ENCODE data around the gene PPAN.

PPAN gene

DNA sequence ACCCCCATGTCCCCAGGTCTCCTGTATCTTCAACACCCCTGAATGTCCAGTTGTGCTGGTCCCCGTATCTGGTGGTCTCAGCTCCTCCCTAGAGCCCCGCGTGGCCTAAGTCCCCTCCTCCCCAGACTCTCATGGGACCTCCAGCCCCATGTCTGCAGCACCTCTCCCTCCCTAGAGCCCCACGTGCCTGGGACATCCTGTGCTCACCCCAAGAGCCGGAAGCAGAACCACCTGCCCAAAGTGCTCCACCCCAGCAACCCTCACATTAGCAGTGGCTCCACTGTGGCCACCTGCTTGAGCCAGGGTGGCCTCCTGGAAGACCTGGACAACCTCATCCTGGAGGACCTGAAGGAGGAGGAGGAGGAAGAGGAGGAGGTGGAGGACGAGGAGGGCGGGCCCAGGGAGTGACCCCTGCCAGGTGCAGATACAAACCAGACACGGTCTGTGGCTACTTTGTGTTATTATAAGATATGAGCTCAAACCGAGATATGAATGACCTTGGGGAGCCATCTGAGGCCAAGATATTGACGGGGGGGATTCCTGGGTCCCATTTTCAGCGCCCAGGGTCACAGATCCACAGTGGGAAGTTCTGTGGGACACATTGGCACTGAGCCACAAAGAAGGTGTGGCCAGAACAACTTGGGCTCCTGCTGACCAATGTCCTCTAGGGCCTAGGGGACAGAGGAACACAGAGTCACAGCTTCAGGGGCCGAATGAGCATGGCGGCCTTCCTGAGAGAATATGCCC, 14.1 kb upstream of the PPAN start:
- no peak for DNase-seq (ENCODE audit: extremely low spot score)
- ChIA-PET POLR2A (no interaction called here), CTCF (no interaction called here)
- TF ChIP-seq, protein P1, sequence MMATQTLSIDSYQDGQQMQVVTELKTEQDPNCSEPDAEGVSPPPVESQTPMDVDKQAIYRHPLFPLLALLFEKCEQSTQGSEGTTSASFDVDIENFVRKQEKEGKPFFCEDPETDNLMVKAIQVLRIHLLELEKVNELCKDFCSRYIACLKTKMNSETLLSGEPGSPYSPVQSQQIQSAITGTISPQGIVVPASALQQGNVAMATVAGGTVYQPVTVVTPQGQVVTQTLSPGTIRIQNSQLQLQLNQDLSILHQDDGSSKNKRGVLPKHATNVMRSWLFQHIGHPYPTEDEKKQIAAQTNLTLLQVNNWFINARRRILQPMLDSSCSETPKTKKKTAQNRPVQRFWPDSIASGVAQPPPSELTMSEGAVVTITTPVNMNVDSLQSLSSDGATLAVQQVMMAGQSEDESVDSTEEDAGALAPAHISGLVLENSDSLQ (IDR thresholded peaks at IDR 0.05) = no peak
- TF ChIP-seq FOXA1 (IDR thresholded peaks at IDR 0.05) = no peak
- no peak for TF ChIP-seq ZNF384 (IDR thresholded peaks at IDR 0.05)
- TF ChIP-seq TARDBP (IDR thresholded peaks at IDR 0.05) = no peak
- no peak for TF ChIP-seq HDGF (IDR thresholded peaks at IDR 0.05; ENCODE audit: borderline replicate concordance)
- no peak for TF ChIP-seq ARNT (IDR thresholded peaks at IDR 0.05)
- TF ChIP-seq LEF1 (IDR thresholded peaks at IDR 0.05; ENCODE audit: borderline replicate concordance) = no peak
- no peak for TF ChIP-seq CTBP1 (IDR thresholded peaks at IDR 0.05; ENCODE audit: borderline replicate concordance)
- no peak for TF ChIP-seq FOXK2 (IDR thresholded peaks at IDR 0.05)
- TF ChIP-seq SUZ12 (IDR thresholded peaks at IDR 0.05) = no peak
- TF ChIP-seq FOXM1 (IDR thresholded peaks at IDR 0.05; ENCODE audit: borderline replicate concordance) = no peak
- no peak for TF ChIP-seq SP1 (IDR thresholded peaks at IDR 0.05)
- no peak for TF ChIP-seq BHLHE40 (IDR thresholded peaks at IDR 0.05; ENCODE audit: borderline replicate concordance)
- TF ChIP-seq L3MBTL2 (conservative IDR thresholded peaks at IDR 0.05) = no peak
- no peak for TF ChIP-seq ELF4 (IDR thresholded peaks at IDR 0.05)

DNA sequence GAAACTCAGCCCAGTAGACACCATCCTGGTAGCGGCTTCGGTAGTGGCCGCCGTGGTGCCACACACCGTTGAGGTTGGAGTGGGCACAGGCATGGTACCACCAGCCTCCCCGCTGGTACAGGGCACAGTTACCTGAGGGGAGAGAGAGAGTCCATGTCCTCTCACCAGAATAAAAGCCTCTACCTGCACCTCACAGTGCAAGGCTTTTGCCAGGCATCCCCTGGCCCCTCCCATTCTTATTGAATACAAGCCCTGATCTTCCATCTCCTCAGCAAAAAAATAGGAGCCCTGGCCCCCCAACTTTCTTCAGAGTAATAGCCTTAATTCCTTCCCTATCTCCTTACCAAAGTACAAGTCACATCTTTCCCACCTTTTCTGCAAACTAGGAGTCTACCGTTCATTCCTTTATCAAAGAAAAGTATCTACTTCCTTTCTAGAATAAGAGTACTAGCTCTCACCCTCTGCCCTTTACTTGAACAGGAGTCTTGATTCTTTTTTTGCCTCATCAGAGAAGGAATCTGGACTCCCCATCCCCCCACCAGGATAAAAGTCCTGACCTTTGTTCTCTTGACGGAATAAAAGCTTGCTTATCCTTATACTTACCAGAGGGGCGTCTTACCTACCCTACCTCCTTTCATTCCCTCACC, 13.4 kb upstream of the PPAN start:
- TF ChIP-seq FOXM1 (IDR thresholded peaks at IDR 0.05; ENCODE audit: borderline replicate concordance) = no peak
- TF ChIP-seq, protein P1 (IDR thresholded peaks at IDR 0.05) = no peak
- no peak for TF ChIP-seq LEF1 (IDR thresholded peaks at IDR 0.05; ENCODE audit: borderline replicate concordance)
- no peak for TF ChIP-seq NFRKB (IDR thresholded peaks at IDR 0.05)
- no peak for TF ChIP-seq SP1 (IDR thresholded peaks at IDR 0.05)
- TF ChIP-seq ZNF384 (IDR thresholded peaks at IDR 0.05) = no peak
- no peak for TF ChIP-seq FOXA1 (IDR thresholded peaks at IDR 0.05)
- TF ChIP-seq SUZ12 (IDR thresholded peaks at IDR 0.05) = no peak
- no peak for TF ChIP-seq BHLHE40 (IDR thresholded peaks at IDR 0.05; ENCODE audit: borderline replicate concordance)
- no peak for TF ChIP-seq ELF4 (IDR thresholded peaks at IDR 0.05)
- no peak for TF ChIP-seq FOXK2 (IDR thresholded peaks at IDR 0.05)
- no peak for TF ChIP-seq HDGF (IDR thresholded peaks at IDR 0.05; ENCODE audit: borderline replicate concordance)
- TF ChIP-seq ARNT (IDR thresholded peaks at IDR 0.05) = no peak
- no peak for TF ChIP-seq L3MBTL2 (conservative IDR thresholded peaks at IDR 0.05)
- no peak for TF ChIP-seq CTBP1 (IDR thresholded peaks at IDR 0.05; ENCODE audit: borderline replicate concordance)
- POLR2A ChIA-PET = no interaction called here

DNA sequence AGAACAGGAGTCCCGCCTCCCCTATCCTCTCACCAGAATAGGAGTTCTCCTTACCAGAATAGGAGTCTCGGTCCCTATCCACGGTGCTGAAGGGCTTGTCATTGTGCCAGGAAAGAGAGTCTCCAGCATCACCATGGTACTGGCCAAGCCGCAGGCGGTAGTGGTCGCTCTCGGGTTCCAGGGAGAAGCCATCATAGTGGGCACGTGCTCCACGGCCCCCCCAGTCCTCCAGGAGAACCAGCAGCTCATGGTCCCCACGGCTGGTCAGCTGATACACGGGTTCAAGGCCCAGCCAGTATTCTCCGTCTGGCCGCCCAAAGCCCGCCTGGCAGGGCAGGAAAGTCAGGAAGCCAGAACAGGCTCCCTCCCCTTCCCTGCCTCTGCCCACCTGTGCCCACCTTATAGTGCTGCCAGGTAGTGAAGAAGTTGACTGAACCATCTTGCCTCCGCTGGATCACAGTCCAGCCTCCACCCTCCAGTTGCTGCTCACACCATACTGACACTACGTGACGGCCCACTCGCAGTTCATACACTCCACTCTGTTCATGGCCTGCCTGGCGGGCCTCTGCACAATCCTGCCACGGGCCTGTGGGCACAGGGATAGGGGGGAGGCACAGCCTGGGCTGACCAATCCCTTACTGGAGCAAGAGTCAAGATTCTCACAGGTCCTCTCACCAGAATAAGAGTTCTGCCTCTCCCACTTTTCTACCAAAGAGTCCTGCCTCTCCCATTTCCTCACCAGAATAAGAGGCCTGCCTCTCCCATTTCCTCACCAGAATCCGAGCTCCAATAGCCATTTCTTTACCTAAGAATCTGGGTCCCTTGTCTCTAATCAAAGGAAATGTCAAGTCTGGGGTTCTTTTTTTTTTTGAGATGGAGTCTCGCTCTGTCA, 12.6 kb upstream of the PPAN start:
- TF ChIP-seq BHLHE40 (IDR thresholded peaks at IDR 0.05; ENCODE audit: borderline replicate concordance) (no peak), ARNT (IDR thresholded peaks at IDR 0.05) (no peak), SP1 (IDR thresholded peaks at IDR 0.05) (no peak), NFRKB (IDR thresholded peaks at IDR 0.05) (no peak), L3MBTL2 (conservative IDR thresholded peaks at IDR 0.05) (no peak), TARDBP (IDR thresholded peaks at IDR 0.05) (no peak), FOXA1 (IDR thresholded peaks at IDR 0.05) (no peak), ELF4 (IDR thresholded peaks at IDR 0.05) (no peak), LEF1 (IDR thresholded peaks at IDR 0.05; ENCODE audit: borderline replicate concordance) (no peak), CTBP1 (IDR thresholded peaks at IDR 0.05; ENCODE audit: borderline replicate concordance) (no peak), SUZ12 (IDR thresholded peaks at IDR 0.05) (no peak), FOXM1 (IDR thresholded peaks at IDR 0.05; ENCODE audit: borderline replicate concordance) (no peak), HDGF (IDR thresholded peaks at IDR 0.05; ENCODE audit: borderline replicate concordance) (no peak), ZNF384 (IDR thresholded peaks at IDR 0.05) (no peak), FOXK2 (IDR thresholded peaks at IDR 0.05) (no peak)
- TF ChIP-seq, protein P1 (IDR thresholded peaks at IDR 0.05) = no peak
- CTCF ChIA-PET = no interaction called here
- DNase-seq (ENCODE audit: extremely low spot score) = no peak
- POLR2A ChIA-PET = no interaction called here

More for the DNA sequence above, 13.4 kb upstream of the PPAN start:
- no peak for DNase-seq (ENCODE audit: extremely low spot score)
- CTCF ChIA-PET = no interaction called here

DNA sequence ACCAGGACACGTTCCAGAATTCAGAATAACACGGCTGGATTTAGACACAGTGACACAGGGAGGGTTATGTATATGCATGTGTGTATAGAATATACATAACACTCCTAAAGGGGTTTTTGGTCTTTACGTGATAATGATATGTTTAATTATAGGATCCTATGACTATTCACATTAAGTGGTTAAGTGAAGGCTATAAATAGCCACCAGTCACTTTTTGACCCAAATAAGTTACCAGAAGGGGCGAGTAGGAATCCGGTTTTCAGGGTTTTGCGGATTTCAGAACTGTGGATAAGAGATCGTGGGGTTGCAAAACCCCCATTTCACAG, 10.6 kb upstream of the PPAN start:
- POLR2A ChIA-PET = interaction anchor here (0.6 to 4.4 kb wide), 12 partner anchors 11 to 163 kb away, joined by 3 to 62 read pairs (median 4); partner anchors contain the start of genes EIF3G and PPAN
- TF ChIP-seq TARDBP (IDR thresholded peaks at IDR 0.05) (no peak), SUZ12 (IDR thresholded peaks at IDR 0.05) (no peak), LEF1 (IDR thresholded peaks at IDR 0.05; ENCODE audit: borderline replicate concordance) (no peak), BHLHE40 (IDR thresholded peaks at IDR 0.05; ENCODE audit: borderline replicate concordance) (no peak), FOXA1 (IDR thresholded peaks at IDR 0.05) (no peak), FOXM1 (IDR thresholded peaks at IDR 0.05; ENCODE audit: borderline replicate concordance) (no peak), FOXK2 (IDR thresholded peaks at IDR 0.05) (no peak), ZNF384 (IDR thresholded peaks at IDR 0.05) (no peak), HDGF (IDR thresholded peaks at IDR 0.05; ENCODE audit: borderline replicate concordance) (no peak), NFRKB (IDR thresholded peaks at IDR 0.05) (no peak)
- TF ChIP-seq, protein P1 (IDR thresholded peaks at IDR 0.05) = no peak
- CTCF ChIA-PET = interaction anchor here (0.6 to 1.4 kb wide), 4 partner anchors 18 to 165 kb away, joined by 3 to 6 read pairs (median 3); no protein-coding TSS in a partner anchor
- no peak for DNase-seq (ENCODE audit: extremely low spot score)
